Lower lobe of right lung (tissue), 2 donors: Measurements from ENCODE around the gene PI4K2A. TPM values are rescaled to one million over a fixed set of nuclear protein-coding genes. Genes with fewer than 3 reads are reported as not detected.
"Not testable (repeated sequence)": the region's sequence is repeated elsewhere in the genome, so short reads cannot be mapped to it uniquely, and the experiment has no call there.

ENCODE experiments used
- ATAC-seq, 2 donors: fragments of 200-7000 bp; cut with Tn5 transposase; one replicate each; pipeline ENCODE4 v1.9.1; 2020 to 2022; ENCODE audit warnings: mild to moderate bottlenecking in 2 of 2, moderate library complexity in 2 of 2
- DNase-seq: peaks from one replicate; pipeline ENCODE4 v3.0.0-alpha.2; 2020
- H3K27ac ChIP-seq: fragments of 200-600 bp; one replicate; pipeline ENCODE4 v1.8.0; 2022
- H3K27me3 ChIP-seq: fragments of 200-600 bp; one replicate; pipeline ENCODE4 v1.8.0; 2022; ENCODE audit warnings: low read depth
- H3K36me3 ChIP-seq: fragments of 200-600 bp; one replicate; pipeline ENCODE4 v1.8.0; 2022; ENCODE audit warnings: mild to moderate bottlenecking
- H3K4me1 ChIP-seq: fragments of 200-600 bp; one replicate; pipeline ENCODE4 v1.8.0; 2022
- H3K4me3 ChIP-seq: fragments of 200-600 bp; one replicate; pipeline ENCODE4 v1.8.0; 2022; ENCODE audit warnings: mild to moderate bottlenecking
- H3K9me3 ChIP-seq: fragments of 200-600 bp; one replicate; pipeline ENCODE4 v1.8.0; 2022
- intact Hi-C: fragments of 100-400 bp; cut with DNase I; formaldehyde crosslinking; loops from one replicate; pipeline ENCODE4 v1.11.0; 2022
- total RNA-seq: library from RNA; stranded (reverse); fragmentation: NEBNext Ultra II Directional; extraction: Animal tissue kit (Norgen Biotek cat#: 25700); gene quantifications from one replicate; pipeline ENCODE4 v1.2.1, GENCODE V29; 2021
- TF ChIP-seq, protein P1 (sequence below): fragments of 200-600 bp; IDR thresholded peaks from one replicate; pipeline ENCODE4 v1.8.0; 2022; ENCODE audit warnings: antibody characterized with exemption, mild to moderate bottlenecking
- donor health status: DM: no; HTN: yes; CAD: no; lungs with severe emphysema.

The PI4K2A gene
- total RNA-seq, 1 donor from 2014 or later = 29.7 TPM

DNA sequence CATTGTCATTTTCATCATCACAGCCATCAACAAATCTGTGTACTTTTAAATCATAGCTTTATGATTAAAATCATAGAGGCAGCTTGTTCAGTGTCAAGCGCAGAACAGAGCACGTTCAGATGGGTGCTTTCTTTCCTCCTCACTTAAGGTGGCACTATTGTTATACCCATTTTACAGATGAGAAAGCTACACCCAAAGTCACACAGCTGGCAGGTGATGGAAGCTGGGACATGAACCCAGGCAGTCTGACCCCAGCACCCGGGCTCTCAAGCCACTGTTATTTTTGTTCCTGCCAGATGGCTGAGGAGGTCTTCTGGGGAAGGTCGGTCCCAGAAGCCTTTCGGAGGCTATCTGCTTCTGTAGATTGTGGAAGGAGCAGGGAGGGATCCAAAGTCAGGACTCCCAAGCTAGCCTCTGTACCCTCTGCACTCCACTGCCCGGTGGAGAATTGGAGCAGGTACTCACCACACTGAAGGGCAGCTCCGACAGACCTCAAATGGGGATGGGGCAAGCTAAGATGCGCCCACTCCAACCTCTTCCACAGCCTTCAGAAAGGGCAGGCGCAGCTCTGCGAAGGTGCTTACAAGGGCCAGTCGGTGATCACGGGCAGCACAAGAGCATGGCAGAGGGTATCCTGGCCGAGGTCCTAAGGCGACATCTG lies 46.0 kb downstream of the PI4K2A start:
- Histone ChIP-seq H3K27ac (peak overlapping the region; percentile 90), H3K4me3 (peak overlapping the region; percentile 79), H3K9me3 (no peaks in the 10 kb centered on the region), H3K36me3 (no peaks in the 10 kb centered on the region), H3K27me3 (no peaks in the 10 kb centered on the region), H3K4me1 (peaks cover 57% of the 10 kb centered on the region)
- intact Hi-C loops = no loop called here
- TF ChIP-seq, protein P1, sequence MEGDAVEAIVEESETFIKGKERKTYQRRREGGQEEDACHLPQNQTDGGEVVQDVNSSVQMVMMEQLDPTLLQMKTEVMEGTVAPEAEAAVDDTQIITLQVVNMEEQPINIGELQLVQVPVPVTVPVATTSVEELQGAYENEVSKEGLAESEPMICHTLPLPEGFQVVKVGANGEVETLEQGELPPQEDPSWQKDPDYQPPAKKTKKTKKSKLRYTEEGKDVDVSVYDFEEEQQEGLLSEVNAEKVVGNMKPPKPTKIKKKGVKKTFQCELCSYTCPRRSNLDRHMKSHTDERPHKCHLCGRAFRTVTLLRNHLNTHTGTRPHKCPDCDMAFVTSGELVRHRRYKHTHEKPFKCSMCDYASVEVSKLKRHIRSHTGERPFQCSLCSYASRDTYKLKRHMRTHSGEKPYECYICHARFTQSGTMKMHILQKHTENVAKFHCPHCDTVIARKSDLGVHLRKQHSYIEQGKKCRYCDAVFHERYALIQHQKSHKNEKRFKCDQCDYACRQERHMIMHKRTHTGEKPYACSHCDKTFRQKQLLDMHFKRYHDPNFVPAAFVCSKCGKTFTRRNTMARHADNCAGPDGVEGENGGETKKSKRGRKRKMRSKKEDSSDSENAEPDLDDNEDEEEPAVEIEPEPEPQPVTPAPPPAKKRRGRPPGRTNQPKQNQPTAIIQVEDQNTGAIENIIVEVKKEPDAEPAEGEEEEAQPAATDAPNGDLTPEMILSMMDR = no peak
- no peak for DNase-seq
- ATAC-seq = peak; percentile 2 to 13

- peaks cover 53% of the 10 kb centered on the region for H3K4me1 ChIP-seq
- intact Hi-C loops = no loop called here
Measured at GRCh38 chr10:97686962-97687784, 46.7 kb downstream of the PI4K2A start, which contains the start of gene AVPI1. TSS of gene AVPI1 (minus strand) at chr10:97687241. CDS start at chr10:97679905, 7,336 bp downstream.

GRCh38 chr10:97687785-97688781 lies 47.6 kb downstream of the PI4K2A start:
- peaks cover 50% of the 10 kb centered on the region for H3K4me1 ChIP-seq
- no peak for DNase-seq
- no peaks in the 10 kb centered on the region for H3K9me3 ChIP-seq
- H3K27ac ChIP-seq = peak overlapping the region; percentile 90
- no peaks in the 10 kb centered on the region for H3K36me3 ChIP-seq
- peak overlapping the region; percentile 79 for H3K4me3 ChIP-seq
- TF ChIP-seq, protein P1 = no peak
- intact Hi-C loops = no loop called here
- peak; percentile 3 to 28 for ATAC-seq
- no peaks in the 10 kb centered on the region for H3K27me3 ChIP-seq

More at GRCh38 chr10:97686962-97687784, 46.7 kb downstream of the PI4K2A start, which contains the start of gene AVPI1:
- TF ChIP-seq, protein P1 = peak; percentile 14
- H3K27me3 ChIP-seq = no peaks in the 10 kb centered on the region
- H3K27ac ChIP-seq = peak within 1 kb of the TSS; percentile 90
- no peaks in the 10 kb centered on the region for H3K36me3 ChIP-seq
- ATAC-seq = peak; percentile 95 to 96
- H3K4me3 ChIP-seq = peak within 1 kb of the TSS; percentile 79
- H3K9me3 ChIP-seq = no peaks in the 10 kb centered on the region
- peak; percentile 99 for DNase-seq

GRCh38 chr10:97689559-97690020 lies 49.1 kb downstream of the PI4K2A start:
- TF ChIP-seq, protein P1 = no peak
- ATAC-seq = peak in 1 of 2 donors; percentile 9

GRCh38 chr10:97690133-97690532 lies 49.7 kb downstream of the PI4K2A start:
- H3K27ac ChIP-seq = peak overlapping the region; percentile 90
- TF ChIP-seq, protein P1 = no peak
- ATAC-seq = no peak

More at GRCh38 chr10:97689559-97690020, 49.1 kb downstream of the PI4K2A start:
- H3K4me3 ChIP-seq = no peak overlapping the region
- H3K27ac ChIP-seq = peak overlapping the region; percentile 90
- intact Hi-C loops = no loop called here
- H3K4me1 ChIP-seq = peaks cover 35% of the 10 kb centered on the region
- no peaks in the 10 kb centered on the region for H3K36me3 ChIP-seq
- DNase-seq = no peak
- H3K27me3 ChIP-seq = no peaks in the 10 kb centered on the region
- no peaks in the 10 kb centered on the region for H3K9me3 ChIP-seq

DNA sequence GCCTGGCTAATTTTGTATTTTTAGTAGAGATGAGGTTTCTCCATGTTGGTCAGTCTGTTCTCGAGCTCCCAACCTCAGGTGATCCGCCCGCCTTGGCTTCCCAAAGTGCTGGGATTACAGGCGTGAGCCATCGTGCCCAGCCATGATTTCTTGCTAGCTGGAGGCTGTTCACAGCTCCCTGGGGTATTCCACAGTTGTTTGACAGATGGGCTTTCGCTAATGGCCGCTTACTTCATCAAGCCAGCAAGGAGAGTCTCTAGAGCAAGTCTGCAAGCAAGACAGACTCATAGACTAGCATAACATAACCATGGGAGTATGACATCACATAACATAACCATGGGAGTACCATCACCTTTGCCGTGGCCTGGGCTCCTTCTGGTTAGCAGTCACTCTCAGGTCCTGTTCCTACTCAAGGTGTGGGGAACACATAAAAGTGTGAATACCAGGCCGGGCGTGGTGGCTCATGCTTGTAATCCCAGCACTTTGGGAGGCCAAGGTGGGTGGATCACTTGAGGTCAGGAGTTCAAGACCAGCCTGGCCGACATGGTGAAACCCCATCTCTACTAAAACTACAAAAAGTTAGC lies 57.7 kb downstream of the PI4K2A start:
- H3K4me3 ChIP-seq, H3K9me3 ChIP-seq, H3K27me3 ChIP-seq, H3K36me3 ChIP-seq, DNase-seq, H3K4me1 ChIP-seq, intact Hi-C loops, H3K27ac ChIP-seq, ATAC-seq: not testable (repeated sequence)

More at GRCh38 chr10:97690133-97690532, 49.7 kb downstream of the PI4K2A start:
- Histone ChIP-seq H3K36me3 (no peaks in the 10 kb centered on the region), H3K27me3 (no peaks in the 10 kb centered on the region), H3K9me3 (no peaks in the 10 kb centered on the region), H3K4me1 (peaks cover 29% of the 10 kb centered on the region), H3K4me3 (no peak overlapping the region)
- DNase-seq = no peak
- intact Hi-C loops = no loop called here
